Forelimb muscle (tissue), 1 donor: ENCODE measurements around the gene CCDC120. TPM values are rescaled to one million over a fixed set of nuclear protein-coding genes. Genes with fewer than 3 reads are reported as not detected.
A peak's percentile ranks its signal among the peaks of the same experiment; 100 is the strongest.

ENCODE experiments used
- DNase-seq: peaks from one replicate; pipeline ENCODE4 v3.0.0-alpha.2; 2013; ENCODE audit warnings: low read depth
- polyA plus RNA-seq: library from polyadenylated mRNA; unstranded; fragments of 120-200 nt; gene quantifications from one replicate; pipeline ENCODE4 v1.2.1, GENCODE V29; 2013; ENCODE audit not compliant: insufficient read length

The CCDC120 gene
- polyA plus RNA-seq, 1 donor, result 4.2 TPM

- DNase-seq, result peak; percentile 68
Measured at GRCh38 chrX:49100704-49101628, 42.2 kb downstream of the CCDC120 start.

GRCh38 chrX:49101629-49101984, 42.8 kb downstream of the CCDC120 start:
- no peak for DNase-seq

GRCh38 chrX:49102190-49102589, 43.4 kb downstream of the CCDC120 start:
- DNase-seq, result no peak

- DNase-seq, result no peak
Measured at GRCh38 chrX:49103637-49104036, 44.8 kb downstream of the CCDC120 start.

- DNase-seq, result no peak
Measured at GRCh38 chrX:49106296-49106695, 47.5 kb downstream of the CCDC120 start.

GRCh38 chrX:49106930-49107329, 48.1 kb downstream of the CCDC120 start:
- no peak for DNase-seq

GRCh38 chrX:49108641-49109040, 49.8 kb downstream of the CCDC120 start:
- DNase-seq, result no peak

- DNase-seq, result no peak
Measured at GRCh38 chrX:49110417-49110816, 51.6 kb downstream of the CCDC120 start.

GRCh38 chrX:49111791-49112190, 53.0 kb downstream of the CCDC120 start:
- DNase-seq, result no peak

- no peak for DNase-seq
Measured at GRCh38 chrX:49116076-49116475, 57.3 kb downstream of the CCDC120 start.

- no peak for DNase-seq
Measured at GRCh38 chrX:49116716-49117115, 57.9 kb downstream of the CCDC120 start.

- DNase-seq, result no peak
Measured at GRCh38 chrX:49117581-49117980, 58.8 kb downstream of the CCDC120 start.

Other genes starting within 250 kb of the CCDC120 start
- gene ERAS, start 232.5 kb upstream of the CCDC120 start, polyA plus RNA-seq, result 0.16 TPM
- not detected for gene PCSK1N, start 223.4 kb upstream of the CCDC120 start, polyA plus RNA-seq
- gene TIMM17B, start 161.2 kb upstream of the CCDC120 start, polyA plus RNA-seq, result 37.2 TPM
- gene PQBP1, start 161.1 kb upstream of the CCDC120 start, polyA plus RNA-seq, result 64.5 TPM
- gene SLC35A2, start 147.4 kb upstream of the CCDC120 start, polyA plus RNA-seq, result 15.0 TPM
- gene PIM2, start 140.0 kb upstream of the CCDC120 start, polyA plus RNA-seq, result 2.1 TPM
- gene OTUD5, start 101.4 kb upstream of the CCDC120 start, polyA plus RNA-seq, result 35.3 TPM
- gene KCND1, start 87.2 kb upstream of the CCDC120 start, polyA plus RNA-seq, result 1.2 TPM
- gene GRIPAP1, start 56.7 kb upstream of the CCDC120 start, polyA plus RNA-seq, result 25.0 TPM
- 21.6 TPM for gene TFE3, start 15.6 kb upstream of the CCDC120 start, polyA plus RNA-seq
- 19.8 TPM for gene PRAF2, start 15.0 kb downstream of the CCDC120 start, polyA plus RNA-seq
- gene WDR45, start 20.9 kb downstream of the CCDC120 start, polyA plus RNA-seq, result 34.4 TPM
- 19.0 TPM for gene GPKOW, start 64.7 kb downstream of the CCDC120 start, polyA plus RNA-seq
- 1.9 TPM for gene MAGIX, start 103.8 kb downstream of the CCDC120 start, polyA plus RNA-seq
- 179 TPM for gene PLP2, start 112.9 kb downstream of the CCDC120 start, polyA plus RNA-seq
- gene PRICKLE3, start 127.4 kb downstream of the CCDC120 start, polyA plus RNA-seq, result 3.6 TPM
- gene SYP, start 141.2 kb downstream of the CCDC120 start, polyA plus RNA-seq, result 1.0 TPM
- gene CACNA1F, start 174.3 kb downstream of the CCDC120 start, polyA plus RNA-seq, result 0.03 TPM
- 12.4 TPM for gene CCDC22, start 176.5 kb downstream of the CCDC120 start, polyA plus RNA-seq
- 0.35 TPM for gene FOXP3, start 205.7 kb downstream of the CCDC120 start, polyA plus RNA-seq
- 7.9 TPM for gene PPP1R3F, start 210.8 kb downstream of the CCDC120 start, polyA plus RNA-seq
- not detected for gene GAGE10, start 244.6 kb downstream of the CCDC120 start, polyA plus RNA-seq